UCSD-AML1 (cell line): ENCODE results near the gene DNPH1.

Experiments
- DNase-seq: peaks from one replicate; lab custom pipeline; 2025; ENCODE audit not compliant: unreplicated experiment; lab: John Stamatoyannopoulos, UW

Gene DNPH1

DNA sequence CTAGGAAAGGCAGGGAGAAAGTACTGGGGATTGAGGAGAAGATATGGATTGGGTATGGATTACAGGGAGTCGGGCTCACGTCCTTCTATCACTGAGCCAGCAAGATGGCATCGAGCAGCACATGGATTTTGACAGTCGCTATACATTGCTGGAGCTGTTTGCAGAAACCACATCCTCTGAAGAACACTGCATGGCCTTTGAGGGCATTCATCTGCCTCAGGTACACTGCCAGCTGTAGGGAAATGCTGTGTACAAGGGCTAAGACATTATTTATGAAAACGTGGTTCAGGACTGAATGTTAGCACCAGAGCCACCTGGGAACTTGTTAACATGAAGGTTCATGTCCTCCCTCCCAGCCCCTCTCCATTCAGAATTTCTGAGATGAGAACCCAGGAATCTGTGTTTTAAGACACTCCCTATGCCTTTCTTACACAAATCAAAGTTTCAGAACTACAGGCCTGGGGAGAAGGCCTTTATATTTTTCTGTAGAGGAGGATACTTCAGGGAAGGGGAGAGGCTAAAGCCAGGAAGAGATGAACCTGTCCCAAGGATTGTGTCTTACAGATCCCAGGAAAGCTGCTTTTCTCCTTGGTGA is 43.8 kb downstream of the DNPH1 start:
- DNase-seq, result no peak

DNA sequence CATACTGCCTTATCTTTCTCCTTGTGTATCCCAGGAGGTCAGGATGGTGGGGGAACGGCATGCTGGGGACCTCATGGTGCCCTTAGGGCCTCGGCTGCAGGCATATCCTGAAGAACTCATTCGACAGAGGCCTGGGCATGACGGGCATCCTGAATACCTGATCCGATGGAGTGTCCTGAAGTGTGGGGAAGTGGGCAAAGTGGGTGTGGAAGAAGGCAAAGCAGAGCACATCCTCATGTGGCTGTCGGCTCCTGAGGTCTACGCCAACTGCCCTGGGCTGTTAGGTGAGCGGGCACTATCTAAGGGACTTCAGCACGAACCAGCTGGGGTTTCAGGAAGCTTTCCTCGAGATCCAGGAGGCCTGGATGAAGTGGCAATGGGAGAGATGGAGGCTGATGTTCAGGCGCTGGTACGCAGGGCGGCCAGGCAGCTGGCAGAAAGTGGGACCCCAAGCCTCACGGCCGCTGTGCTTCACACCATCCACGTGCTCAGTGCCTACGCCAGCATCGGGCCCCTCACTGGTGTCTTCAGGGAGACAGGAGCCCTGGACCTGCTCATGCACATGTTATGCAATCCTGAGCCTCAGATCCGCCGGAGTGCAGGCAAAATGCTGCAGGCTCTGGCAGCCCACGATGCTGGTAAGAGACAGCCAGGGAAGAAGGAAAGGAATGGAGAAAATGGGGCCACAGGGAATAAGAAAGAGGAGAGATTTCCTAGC is 44.9 kb downstream of the DNPH1 start:
- no peak for DNase-seq

DNA sequence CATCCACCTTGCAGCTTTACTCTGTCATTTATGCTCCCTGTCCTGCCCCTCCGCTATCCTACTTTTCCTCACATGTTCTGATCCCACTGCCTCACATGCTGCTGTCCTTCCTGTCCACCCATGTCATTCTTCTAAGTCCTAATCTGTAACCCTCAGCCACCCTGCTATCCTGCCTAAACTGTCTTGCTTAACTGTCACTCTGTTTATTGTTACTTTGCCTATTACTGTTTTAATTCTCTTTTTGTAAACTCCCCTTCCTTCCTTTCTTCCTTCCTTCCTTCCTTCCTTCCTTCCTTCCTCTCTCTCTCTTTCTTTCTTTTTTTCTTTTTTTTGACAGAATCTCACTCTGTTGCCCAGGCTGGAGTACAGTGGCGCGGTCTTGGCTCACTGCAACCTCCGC is 45.8 kb downstream of the DNPH1 start:
- DNase-seq, result no peak

DNA sequence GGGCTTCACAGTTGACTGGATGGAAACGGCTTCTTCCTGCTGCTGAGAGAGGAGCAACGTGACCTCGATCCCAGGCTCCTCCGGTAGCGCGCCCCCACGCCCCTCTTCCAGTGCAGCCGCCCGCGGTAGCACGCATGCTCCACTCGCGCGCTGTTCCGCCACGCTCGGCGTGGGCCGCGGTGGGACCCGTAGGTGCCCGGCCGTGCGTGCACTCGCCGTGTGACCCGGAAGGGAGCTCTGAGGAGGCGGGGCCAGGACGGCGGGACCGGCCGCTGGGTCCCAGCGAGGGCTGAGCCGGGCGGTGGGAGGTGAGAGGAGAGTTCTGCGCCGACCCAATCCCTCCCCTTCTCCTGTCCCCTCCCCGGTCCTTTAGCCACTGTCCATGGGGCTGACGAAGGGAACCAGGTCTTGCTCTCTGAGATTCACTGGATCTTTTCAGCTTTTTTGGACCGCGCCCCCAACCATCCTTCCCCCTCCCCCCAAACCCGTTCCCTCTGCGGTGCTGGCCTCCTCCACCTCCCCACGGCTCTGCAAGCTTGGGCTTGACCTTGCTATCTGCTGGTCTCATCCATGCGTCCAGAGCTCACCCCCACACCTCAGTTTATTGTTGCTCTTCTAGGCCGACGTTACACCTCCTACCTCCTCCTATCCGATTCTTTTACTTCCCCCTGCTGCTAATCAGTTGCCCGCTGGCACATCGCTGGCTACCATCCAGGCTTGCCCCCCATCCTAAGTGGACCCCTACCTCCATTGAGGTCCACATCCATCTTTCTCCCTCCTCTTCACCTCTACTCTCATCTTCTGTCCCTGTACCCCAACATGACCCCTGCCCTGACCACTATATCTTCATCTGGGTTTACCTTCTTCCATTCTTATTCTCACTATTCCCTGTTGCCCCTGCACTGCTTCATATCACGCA is 47.1 kb downstream of the DNPH1 start, which contains the start of gene CUL9:
Gene CUL9 (plus strand): TSS at position 255 of the 919 bp plus-strand sequence. CDS start 2,115 bp downstream, outside the sequence.
- DNase-seq, result peak; percentile 85

DNA sequence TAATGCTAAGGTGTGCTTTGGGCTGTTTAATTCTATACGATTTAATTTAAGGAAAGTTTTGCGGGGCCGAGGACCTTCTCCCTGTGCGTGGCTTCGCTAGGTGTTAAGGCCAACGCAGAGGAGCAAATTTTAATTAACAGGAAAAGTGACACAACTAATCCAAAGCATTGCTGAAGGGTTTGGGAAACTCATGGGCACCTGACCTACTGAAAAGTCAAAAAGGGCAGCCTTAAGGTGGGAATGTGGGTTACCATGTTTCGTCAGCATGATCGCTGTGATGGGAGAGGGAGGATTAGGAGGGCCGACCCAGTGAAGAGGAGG is 47.7 kb downstream of the DNPH1 start:
- no peak for DNase-seq

DNA sequence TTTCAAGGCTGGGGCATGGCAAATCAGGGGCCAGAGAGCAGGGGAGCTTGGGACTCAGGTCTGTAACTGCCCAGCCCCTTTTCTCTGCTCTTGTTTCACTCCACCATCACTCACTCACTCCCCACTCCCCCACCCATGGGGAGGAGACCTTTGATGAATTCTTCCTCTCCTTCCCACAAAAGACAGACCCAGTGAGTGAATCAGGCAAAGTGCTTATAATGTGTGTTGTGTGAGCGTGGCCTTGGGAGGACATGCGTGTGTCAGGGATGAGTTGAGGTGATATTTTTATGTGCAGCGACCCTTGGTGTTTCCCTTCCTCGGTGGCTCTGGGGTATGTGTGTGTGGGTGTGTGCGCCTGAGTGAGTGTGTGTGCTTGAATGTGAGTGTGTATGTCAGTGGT is 48.3 kb downstream of the DNPH1 start:
- DNase-seq, result no peak

DNA sequence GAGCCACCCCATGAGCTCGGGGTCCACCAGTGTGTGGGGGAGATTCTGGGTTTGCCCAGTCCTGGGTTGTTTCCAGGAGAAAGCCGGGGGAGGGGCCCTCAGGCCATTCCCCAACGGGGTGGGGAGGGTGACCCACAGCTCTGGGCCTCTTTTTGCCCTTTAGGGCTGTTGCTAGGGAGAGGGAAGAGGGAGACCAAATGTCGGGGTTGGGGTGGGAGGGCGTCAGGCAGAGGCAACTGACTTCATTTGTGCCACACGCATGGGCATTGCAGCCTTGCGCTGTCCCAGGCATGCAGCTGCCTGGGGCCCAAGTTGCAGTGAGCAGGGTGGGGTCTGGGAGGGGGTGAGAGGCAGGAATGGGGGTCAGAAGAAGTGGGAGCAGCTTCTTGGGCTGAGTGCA is 49.2 kb downstream of the DNPH1 start:
- no peak for DNase-seq

DNA sequence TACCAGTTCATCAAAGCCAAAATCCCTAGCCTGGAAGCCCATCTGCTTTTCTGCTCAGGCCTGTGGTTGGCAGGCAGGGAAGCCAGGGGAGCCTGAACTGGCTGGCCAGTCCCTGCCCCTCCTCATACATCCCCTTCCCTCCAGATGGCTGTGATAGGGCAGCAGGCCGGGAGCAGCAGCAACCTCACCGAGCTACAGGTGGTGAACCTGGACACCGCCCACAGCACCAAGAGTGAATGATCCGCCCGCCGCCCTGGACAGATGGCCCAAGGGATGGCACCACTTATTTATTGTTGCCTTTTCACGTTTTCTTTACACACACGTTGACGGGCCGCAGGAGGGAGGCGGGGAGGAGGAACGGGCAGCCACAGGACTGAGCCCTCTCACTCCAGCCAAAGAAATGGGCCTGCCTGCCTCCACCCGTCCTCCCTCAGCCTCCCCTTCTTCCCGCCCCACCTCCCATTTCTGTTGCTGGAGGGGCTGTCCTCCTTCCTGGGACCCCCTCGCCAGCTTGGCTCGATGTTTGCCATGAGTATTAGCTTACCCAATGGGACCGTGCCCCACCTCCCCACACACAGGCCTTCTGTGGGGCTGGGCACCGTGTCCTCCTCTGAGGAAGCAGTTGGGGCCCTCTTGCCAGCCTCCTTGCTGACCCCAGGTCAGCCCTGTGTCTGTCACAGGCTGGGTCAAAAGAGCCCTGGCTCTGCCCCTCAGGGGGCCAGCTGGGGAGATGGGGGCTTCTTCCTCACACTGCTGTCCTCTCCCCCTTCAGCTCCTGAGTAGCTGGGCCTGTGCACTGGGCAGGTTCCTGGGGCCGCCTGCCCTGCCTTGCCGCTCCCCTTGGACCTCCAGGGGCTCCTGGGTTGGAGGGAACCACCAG is 50.1 kb downstream of the DNPH1 start:
- DNase-seq, result no peak

DNA sequence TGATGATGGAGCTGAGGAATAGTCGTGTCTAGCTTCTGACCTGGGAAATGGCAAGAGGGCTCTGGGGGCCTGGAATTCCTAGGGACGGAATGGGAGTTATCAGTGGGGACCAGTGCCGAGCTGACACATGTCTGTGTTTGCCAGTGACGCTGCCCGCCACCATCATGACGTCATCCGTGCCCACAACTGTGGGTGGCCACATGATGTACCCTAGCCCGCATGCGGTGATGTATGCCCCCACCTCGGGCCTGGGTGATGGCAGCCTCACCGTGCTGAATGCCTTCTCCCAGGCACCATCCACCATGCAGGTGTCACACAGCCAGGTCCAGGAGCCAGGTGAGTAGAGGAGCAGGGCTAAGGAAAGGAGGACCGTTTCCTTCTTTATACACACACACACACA is 51.1 kb downstream of the DNPH1 start:
- no peak for DNase-seq

DNA sequence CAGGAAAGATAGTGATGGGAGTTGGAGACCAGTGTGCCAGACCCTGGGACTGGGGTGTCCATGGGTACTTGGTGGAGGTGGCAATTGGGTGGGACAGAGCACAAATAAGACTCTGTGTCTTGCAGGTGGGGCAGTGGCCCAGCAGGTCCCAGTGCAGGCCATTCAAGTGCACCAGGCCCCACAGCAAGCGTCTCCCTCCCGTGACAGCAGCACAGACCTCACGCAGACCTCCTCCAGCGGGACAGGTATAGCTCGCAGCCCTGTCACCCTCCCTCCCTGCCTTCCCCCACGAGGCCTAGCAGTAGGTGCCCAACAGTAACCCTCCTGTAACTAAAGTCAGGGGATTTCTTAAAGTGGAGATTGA is 52.9 kb downstream of the DNPH1 start:
- DNase-seq, result no peak

DNA sequence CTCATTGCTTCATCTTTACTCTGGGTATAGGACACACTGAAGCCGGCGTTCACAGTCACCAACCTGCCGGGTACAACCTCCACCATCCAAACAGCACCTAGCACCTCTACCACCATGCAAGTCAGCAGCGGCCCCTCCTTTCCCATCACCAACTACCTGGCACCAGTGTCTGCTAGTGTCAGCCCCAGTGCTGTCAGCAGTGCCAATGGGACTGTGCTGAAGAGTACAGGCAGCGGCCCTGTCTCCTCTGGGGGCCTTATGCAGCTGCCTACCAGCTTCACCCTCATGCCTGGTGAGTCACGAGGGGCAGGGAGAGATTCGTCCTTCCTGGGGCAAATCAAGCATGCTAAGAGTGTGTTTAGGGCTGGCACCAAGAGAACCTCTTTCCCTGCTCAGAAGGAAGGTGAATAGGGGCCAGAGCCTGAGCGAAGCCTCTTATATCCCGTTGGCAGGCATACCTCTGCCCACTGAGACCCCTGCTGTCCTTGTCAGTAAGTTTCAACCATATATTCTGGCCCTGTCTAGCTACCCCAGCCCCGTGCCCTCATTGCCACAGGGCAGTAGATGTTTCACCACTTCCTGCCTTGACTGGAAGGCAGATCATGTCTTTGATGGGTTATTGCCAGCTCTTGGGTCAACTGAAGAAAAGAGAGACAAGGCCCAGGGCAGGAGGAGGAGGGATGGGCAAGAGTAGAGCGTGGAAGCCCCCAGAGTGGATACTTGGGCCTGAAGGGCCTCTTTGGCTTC is 53.4 kb downstream of the DNPH1 start:
- DNase-seq, result no peak
